GM19043 (cell line): ENCODE data around the gene TAS1R1.

ENCODE experiments used
- ATAC-seq: cut with Tn5 transposase; IDR thresholded peaks from one replicate; pipeline ENCODE4 v1.9.1; 2021; ENCODE audit warnings: low read depth; ENCODE audit not compliant: unreplicated experiment

Gene TAS1R1

GRCh38 chr1:6601923-6602668 lies 47.0 kb downstream of the TAS1R1 start:
- peak; percentile 27 for ATAC-seq

DNA sequence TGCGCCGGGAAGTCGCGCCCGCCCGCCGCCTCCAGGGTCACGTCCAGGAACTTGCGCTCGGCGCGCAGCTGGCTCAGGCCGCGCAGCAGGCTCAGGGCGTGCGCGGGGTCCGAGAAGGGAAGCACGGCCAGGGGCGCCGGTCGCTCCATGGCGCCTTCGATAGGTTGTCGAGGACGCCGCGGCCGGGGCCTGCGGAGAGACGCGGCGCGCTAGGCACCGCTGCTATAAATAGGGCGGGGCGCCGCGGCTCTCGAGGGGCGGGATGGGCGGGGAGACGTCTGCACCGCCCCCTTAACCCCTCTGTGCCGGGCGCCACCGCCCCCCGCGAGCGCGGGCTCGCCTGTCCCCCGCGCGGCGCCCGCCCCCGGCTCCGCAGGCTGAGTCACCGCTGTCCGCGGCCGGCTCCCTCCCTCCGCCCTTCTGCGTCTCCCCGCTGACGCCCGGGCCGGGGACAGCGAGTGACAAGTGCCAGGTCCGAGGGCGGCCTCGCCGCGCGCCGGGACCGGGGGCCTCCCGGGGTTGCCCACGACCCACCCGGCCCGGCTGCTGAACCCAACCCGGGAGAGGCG lies 47.6 kb downstream of the TAS1R1 start, which contains the start of gene KLHL21:
TSS of gene KLHL21 (minus strand) at position 201 of the 569 bp plus-strand sequence. CDS start at position 149, 52 bp downstream.
- peak; percentile 42 for ATAC-seq

DNA sequence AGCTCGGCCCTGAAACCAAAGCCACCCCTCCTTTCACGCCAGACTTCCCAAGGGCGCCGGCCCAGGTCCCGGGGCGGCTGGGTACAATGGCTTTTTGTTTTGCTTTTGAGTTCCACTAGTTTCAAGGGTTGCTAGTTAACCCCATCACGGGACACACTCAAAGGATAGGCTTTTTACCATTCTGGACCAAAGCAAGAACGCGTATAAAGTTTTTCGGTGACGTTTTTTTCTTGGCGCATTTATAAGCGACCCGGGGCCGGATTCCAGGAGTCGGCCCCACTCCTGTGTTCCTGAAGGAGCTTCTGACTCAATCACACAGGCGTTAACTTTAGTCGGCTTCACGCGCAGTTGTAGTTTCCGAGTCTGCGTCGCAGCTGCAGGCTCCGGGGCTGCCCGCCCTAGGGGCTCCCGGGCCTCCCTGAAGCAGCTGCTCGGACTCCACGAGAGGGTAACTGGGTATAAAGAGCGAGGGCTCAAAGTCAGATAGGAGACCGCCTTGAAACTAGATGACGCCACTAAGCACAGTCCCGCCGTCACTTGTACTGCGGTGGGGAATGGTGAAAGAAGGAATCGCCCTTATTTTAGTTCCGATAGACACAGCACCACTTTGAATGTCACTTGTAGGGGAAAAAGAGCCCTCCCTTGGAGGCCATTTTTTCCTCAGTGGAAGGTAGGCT lies 48.3 kb downstream of the TAS1R1 start:
- ATAC-seq: peak; percentile 28

GRCh38 chr1:6603915-6604558 lies 48.9 kb downstream of the TAS1R1 start:
- no peak for ATAC-seq

DNA sequence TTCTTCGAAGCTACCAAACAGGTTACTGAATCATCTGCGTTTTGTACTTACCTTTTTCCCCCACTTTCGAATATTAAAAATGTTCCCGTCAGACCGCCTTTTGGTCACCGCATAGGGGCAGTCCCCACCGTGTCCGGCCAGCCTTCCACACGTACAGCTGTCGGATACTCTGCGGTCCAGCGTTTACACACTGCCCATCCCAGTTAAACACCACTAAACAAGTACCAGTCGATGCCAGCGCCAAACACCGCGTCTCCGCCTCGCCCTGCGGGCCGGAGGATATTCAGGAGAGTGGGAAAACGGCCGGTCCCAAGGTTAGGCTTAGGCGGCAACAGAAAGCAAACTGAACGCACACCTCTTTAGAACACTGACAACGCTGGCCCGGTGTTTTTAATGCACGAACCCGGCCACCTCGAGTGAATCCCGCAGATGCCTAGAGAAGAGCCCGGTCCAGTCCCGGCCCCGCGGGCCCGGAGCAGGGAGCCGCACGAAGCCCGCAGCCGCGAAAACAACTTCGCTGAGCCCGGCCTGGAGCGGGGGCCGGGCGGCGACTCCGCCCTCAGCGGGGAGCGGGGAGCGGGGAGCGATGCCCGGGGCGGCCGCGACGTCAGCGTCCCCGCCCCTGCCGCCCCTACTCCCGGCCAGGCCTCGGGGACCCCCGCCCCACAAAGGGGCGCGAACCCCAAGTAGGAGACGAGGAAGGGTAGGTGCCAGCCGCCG lies 57.7 kb downstream of the TAS1R1 start:
- ATAC-seq: peak; percentile 19

DNA sequence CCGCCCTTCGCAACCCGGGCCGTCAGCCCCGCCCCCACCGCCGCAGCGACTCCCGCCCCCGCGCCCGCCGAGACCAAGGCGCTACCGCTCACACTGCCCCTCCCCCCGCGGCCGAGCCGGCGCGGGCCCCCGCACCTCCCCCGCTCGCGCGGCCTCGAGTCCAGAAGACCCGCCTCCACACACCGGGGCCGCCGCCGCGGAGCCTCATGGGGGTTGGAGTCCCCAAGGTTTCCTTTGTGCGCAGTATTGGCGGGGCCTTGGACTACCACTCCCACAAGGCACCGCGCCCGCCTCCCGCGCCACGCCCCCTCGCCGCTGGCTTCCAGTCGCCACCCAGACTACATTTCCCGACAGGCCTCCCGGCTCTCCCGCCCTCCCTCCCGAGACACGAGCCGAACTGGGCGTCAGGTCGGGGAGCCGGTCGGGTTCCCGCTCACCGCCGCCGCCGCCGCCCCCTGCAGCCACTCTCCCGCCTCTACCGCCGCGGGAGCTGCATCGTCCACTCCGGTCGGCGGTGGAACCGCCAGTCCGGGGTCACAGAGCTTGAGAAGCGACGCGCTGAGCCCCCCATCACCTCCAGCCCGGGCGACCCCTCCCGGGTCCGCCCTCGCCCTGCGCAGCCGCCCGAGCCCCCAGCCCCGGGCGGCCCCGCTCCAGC lies 58.4 kb downstream of the TAS1R1 start, which contains the start of gene PHF13:
TSS of gene PHF13 (plus strand) at position 371 of the 658 bp plus-strand sequence. CDS start 336 bp downstream, outside the sequence.
- ATAC-seq: peak; percentile 97

GRCh38 chr1:6614019-6614928 lies 59.2 kb downstream of the TAS1R1 start:
- ATAC-seq: no peak

GRCh38 chr1:6614929-6615785 lies 60.0 kb downstream of the TAS1R1 start:
- ATAC-seq: no peak

DNA sequence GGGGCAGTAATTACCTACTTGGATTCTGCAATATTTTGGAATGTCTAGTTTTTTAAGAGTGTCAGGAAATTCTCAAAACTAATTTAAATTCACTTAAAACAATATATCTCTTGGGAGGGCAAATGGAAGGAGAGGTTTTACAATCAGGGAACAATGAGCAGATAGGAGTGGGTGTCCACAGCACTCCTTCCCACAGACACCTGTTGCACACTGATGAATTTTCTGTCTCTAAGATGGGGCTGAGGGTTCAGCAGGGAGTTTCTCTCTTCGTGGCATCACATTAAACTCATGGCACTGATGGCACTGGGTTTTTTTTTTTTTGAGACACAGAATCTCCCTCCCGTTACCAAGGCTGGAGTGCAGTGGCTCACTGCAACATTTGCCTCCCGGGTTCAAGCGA lies 63.9 kb downstream of the TAS1R1 start:
- no peak for ATAC-seq

GRCh38 chr1:6621429-6622391 lies 66.6 kb downstream of the TAS1R1 start:
- no peak for ATAC-seq

DNA sequence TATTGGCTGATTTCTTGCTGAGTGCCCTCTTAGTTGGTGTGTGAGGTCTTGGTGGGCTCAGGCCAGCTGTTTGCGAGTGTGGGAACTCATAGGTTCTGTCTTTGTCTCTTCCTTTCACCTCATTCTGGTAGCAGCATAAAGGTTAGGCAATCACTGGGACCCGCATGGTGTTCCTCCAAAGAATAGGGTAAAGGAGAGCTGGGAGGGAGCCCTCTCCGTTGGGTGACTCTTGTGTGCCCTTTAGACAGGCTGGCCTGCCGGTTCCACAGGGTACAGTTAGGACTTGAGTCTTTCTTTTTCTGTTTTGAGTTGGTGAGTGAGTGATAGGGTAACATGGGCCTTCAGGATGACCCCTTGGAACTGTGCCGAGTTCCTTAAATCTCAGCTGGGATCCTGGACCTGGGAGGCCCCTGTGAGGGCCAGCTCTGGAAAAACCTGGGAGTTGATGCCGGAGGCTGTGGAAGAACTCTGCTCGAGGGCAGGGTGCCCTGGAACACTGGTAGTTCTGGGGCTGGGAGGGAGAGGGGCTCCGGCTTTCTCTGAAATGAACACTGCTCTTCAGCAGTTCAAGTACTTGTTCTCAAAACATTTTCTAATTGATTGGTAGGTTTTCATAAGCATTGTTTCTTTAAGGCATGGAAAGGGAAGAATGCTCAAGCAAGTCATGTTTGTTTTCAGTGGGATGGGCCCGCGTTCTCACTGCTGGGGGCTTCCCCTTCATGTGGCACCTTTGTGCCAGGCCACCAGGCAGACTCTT lies 67.5 kb downstream of the TAS1R1 start:
- ATAC-seq: no peak

- no peak for ATAC-seq
Measured at GRCh38 chr1:6623269-6623965, 68.3 kb downstream of the TAS1R1 start.

DNA sequence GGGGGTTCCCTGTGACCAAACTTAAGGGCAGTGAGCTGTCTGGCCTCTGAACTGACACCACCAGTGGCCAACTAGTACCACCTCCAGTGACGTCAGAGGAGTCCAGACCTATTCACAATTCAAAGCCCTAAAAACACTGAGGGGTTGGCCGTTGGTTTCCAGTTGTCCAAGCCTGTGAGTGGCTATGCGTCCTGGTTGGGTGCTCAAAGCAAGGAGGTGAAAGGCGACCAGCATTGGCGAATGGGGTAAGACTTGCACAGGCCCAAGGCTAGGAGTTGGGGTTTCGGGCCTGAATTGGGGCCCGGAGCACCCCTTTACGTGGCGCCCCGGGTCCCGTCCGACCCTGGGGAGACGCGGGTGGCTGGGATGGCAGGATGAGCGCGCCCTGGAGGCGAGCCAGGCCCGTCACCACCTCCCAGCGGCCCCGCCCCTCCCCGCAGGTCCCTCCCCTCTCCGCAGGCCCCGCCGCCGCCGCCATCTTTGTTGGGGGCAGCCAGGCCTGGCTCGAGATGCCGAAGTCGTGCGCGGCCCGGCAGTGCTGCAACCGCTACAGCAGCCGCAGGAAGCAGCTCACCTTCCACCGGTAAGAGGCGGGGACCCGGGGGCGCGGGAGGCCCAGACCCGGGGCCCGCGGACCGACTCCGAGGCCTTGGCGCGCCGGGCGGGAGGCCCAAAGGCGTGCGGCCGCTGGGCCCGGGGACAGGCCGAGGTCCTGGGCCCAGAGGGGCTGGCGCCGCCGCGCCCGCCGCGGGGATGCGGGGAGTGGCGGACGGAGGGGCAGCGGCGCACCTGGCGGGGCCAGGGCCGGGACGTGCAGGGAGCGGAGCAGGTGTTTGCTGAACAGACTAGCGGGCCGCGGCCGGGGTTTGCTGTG lies 69.8 kb downstream of the TAS1R1 start, which contains the start of gene THAP3:
TSS of gene THAP3 (plus strand) at position 159 of the 874 bp plus-strand sequence. CDS start at position 510, 351 bp downstream.
- peak; percentile 86 for ATAC-seq

GRCh38 chr1:6625584-6626149 lies 70.6 kb downstream of the TAS1R1 start:
- ATAC-seq: peak; percentile 19
